Measurements from ENCODE around the gene PAGR1. TPM values are rescaled to one million over a fixed set of nuclear protein-coding genes. Genes with fewer than 3 reads are reported as not detected.

The PAGR1 gene
- total RNA-seq, 1 donor from 2014 or later = 8.9 TPM

DNA sequence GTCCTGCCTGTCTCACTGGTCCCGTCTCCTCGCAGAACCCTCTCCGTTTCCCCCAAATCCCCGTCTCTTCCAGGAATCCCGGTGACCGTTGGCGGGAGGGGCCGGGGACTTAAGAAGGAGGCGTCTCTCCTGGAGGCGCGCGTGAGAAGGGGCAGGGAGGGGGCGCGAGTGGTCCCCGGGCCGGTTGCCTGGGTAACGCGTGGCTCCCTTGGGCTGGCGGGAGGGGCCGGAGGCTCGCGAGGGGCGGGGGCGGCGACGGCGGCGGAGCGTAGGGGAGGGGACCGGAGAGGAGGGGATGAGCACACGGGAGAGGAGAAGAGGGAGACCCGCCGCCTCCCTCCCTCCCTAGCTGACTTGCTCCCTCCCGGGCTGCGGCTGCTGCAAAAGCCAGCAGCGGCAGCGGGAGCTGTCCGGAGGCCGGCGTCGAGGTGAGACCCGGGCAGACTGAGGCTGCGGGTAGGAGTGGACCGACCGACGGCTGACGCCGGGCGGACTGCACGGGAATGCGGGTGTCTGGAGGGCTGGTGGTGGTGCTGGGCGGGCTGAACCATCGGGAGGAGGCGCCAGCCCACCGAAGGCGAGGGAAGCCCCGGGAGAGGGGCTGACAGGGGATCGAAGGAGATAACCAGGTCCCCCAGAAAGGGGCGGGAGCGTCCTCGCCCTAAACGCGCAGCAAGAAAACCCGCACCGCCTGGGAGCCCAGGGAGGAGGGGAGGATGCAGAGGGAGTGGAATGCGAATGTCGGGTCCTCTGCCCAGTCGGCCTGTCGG, 3.9 kb upstream of the PAGR1 start, which contains the start of gene PRRT2:
TSS of gene PRRT2 (plus strand) at position 298 of the 770 bp plus-strand sequence. CDS start 862 bp downstream, outside the sequence.
- Histone ChIP-seq H3K9me3 (ENCODE audit: control insufficient read depth in 3 of 3, low read length in 3 of 3) (no peaks in the 10 kb centered on the region), H3K36me3 (ENCODE audit: control insufficient read depth in 3 of 3, insufficient read depth in 3 of 3, low read length in 3 of 3) (peaks cover 11 to 15% (median 14%) of the 10 kb centered on the region in 3 donors), H3K4me3 (ENCODE audit: low read length in 3 of 3) (peak within 1 kb of the TSS; percentile 74 to 87 (median 84)), H3K4me1 (ENCODE audit: control insufficient read depth in 3 of 3, insufficient read depth in 3 of 3, low read length in 3 of 3) (peaks cover 66 to 85% (median 80%) of the 10 kb centered on the region in 3 donors), H3K27me3 (ENCODE audit: control insufficient read depth in 3 of 3, insufficient read depth in 3 of 3, low read length in 3 of 3) (no peaks in the 10 kb centered on the region), H3K27ac (ENCODE audit: low read depth, low read length) (peak within 1 kb of the TSS; percentile 93), H3K9ac (ENCODE audit: low read depth in 1 of 3, low read length in 3 of 3) (peak within 1 kb of the TSS; percentile 84 to 92 (median 89))

DNA sequence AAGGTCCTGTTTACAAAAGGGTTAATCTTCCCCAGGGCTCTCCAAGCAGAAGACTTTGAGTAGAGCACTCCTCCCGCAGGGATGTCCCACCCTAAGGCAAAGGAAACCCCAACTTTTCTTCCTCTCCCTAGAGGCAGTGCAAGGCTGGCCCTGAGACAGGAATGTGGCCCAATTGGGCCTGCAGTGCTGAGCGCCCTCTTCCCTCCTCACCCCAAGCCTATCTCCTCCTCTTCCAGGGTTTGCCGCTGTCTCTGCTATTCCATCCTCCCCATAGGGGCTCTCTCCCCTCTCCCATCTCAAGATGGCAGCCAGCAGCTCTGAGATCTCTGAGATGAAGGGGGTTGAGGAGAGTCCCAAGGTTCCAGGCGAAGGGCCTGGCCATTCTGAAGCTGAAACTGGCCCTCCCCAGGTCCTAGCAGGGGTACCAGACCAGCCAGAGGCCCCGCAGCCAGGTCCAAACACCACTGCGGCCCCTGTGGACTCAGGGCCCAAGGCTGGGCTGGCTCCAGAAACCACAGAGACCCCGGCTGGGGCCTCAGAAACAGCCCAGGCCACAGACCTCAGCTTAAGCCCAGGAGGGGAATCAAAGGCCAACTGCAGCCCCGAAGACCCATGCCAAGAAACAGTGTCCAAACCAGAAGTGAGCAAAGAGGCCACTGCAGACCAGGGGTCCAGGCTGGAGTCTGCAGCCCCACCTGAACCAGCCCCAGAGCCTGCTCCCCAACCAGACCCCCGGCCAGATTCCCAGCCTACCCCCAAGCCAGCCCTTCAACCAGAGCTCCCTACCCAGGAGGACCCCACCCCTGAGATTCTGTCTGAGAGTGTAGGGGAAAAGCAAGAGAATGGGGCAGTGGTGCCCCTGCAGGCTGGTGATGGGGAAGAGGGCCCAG, 3.0 kb upstream of the PAGR1 start:
- no peaks in the 10 kb centered on the region for H3K27me3 ChIP-seq (ENCODE audit: control insufficient read depth in 3 of 3, insufficient read depth in 3 of 3, low read length in 3 of 3)
- no peaks in the 10 kb centered on the region for H3K9me3 ChIP-seq (ENCODE audit: control insufficient read depth in 3 of 3, low read length in 3 of 3)
- H3K4me3 ChIP-seq (ENCODE audit: low read length in 3 of 3) = peak overlapping the region; percentile 74 to 87 (median 84)
- peaks cover 62 to 82% (median 75%) of the 10 kb centered on the region in 3 donors for H3K4me1 ChIP-seq (ENCODE audit: control insufficient read depth in 3 of 3, insufficient read depth in 3 of 3, low read length in 3 of 3)
- H3K9ac ChIP-seq (ENCODE audit: low read depth in 1 of 3, low read length in 3 of 3) = peak overlapping the region in 2 of 3 donors; percentile 84 to 89
- H3K36me3 ChIP-seq (ENCODE audit: control insufficient read depth in 3 of 3, insufficient read depth in 3 of 3, low read length in 3 of 3) = peaks cover 11 to 17% (median 14%) of the 10 kb centered on the region in 3 donors
- H3K27ac ChIP-seq (ENCODE audit: low read depth, low read length) = peak overlapping the region; percentile 93

DNA sequence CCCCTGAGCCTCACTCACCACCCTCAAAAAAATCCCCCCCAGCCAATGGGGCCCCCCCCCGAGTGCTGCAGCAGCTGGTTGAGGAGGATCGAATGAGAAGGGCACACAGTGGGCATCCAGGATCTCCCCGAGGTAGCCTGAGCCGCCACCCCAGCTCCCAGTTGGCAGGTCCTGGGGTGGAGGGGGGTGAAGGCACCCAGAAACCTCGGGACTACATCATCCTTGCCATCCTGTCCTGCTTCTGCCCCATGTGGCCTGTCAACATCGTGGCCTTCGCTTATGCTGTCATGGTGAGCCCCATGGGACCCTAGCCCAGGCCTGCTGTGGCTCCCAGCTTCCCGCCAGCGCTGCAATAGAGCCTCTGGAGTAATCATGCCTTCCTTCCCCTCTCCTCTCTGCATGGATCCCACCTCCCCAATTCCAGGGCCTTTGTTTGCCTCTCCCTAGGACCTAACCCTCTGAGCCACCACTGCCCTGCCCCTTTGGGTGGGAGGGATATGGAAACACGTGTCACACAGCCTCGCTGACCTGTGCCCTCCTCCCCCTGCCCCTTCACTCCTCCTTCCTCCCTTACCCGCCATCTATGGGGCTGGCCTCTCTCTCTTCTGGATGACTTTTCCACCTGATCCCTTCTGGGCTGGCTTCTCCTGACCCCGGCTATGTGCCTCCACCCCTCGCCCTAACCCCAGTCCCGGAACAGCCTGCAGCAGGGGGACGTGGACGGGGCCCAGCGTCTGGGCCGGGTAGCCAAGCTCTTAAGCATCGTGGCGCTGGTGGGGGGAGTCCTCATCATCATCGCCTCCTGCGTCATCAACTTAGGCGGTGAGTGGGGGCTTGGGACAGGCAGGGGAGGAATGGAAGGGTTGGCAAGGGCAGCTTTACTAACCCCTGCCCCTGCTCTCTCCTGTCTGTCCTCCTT, 2.0 kb upstream of the PAGR1 start:
- no peaks in the 10 kb centered on the region for H3K27me3 ChIP-seq (ENCODE audit: control insufficient read depth in 3 of 3, insufficient read depth in 3 of 3, low read length in 3 of 3)
- no peaks in the 10 kb centered on the region for H3K9me3 ChIP-seq (ENCODE audit: control insufficient read depth in 3 of 3, low read length in 3 of 3)
- no peak overlapping the region for H3K27ac ChIP-seq (ENCODE audit: low read depth, low read length)
- H3K9ac ChIP-seq (ENCODE audit: low read depth in 1 of 3, low read length in 3 of 3) = peak overlapping the region in 1 of 3 donors; percentile 89
- peaks cover 12 to 22% (median 14%) of the 10 kb centered on the region in 3 donors for H3K36me3 ChIP-seq (ENCODE audit: control insufficient read depth in 3 of 3, insufficient read depth in 3 of 3, low read length in 3 of 3)
- peak overlapping the region in 1 of 3 donors; percentile 13 for H3K4me3 ChIP-seq (ENCODE audit: low read length in 3 of 3)
- peaks cover 54 to 76% (median 66%) of the 10 kb centered on the region in 3 donors for H3K4me1 ChIP-seq (ENCODE audit: control insufficient read depth in 3 of 3, insufficient read depth in 3 of 3, low read length in 3 of 3)

DNA sequence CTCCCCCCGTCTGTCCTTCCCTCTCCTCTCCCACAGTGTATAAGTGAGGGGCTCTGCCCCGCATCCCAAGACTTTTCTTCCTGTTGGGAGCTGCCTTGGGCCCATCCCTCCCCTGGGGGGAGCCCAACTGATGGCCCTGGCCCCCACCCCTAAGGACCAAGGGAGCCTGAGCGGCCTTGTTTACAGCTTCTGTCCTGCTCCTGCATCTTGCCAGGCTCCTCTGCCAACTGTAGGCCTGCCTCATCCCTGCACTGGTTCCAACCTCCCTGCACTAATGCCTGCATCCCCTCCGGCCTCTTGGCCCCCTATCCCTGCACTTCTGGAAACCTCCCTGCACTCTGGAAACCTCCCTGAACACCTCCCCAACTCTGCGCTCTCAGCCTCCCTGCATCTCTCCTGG, 1.4 kb upstream of the PAGR1 start:
- Histone ChIP-seq H3K27me3 (ENCODE audit: control insufficient read depth in 3 of 3, insufficient read depth in 3 of 3, low read length in 3 of 3) (no peaks in the 10 kb centered on the region), H3K27ac (ENCODE audit: low read depth, low read length) (peak overlapping the region; percentile 30), H3K36me3 (ENCODE audit: control insufficient read depth in 3 of 3, insufficient read depth in 3 of 3, low read length in 3 of 3) (peaks cover 12 to 24% (median 15%) of the 10 kb centered on the region in 3 donors), H3K9ac (ENCODE audit: low read depth in 1 of 3, low read length in 3 of 3) (peak overlapping the region in 2 of 3 donors; percentile 74 to 92), H3K4me1 (ENCODE audit: control insufficient read depth in 3 of 3, insufficient read depth in 3 of 3, low read length in 3 of 3) (peaks cover 56 to 76% (median 63%) of the 10 kb centered on the region in 3 donors), H3K9me3 (ENCODE audit: control insufficient read depth in 3 of 3, low read length in 3 of 3) (no peaks in the 10 kb centered on the region), H3K4me3 (ENCODE audit: low read length in 3 of 3) (no peak overlapping the region)

- Histone ChIP-seq H3K4me1 (ENCODE audit: control insufficient read depth in 3 of 3, insufficient read depth in 3 of 3, low read length in 3 of 3) (peaks cover 57 to 77% (median 64%) of the 10 kb centered on the region in 3 donors), H3K9me3 (ENCODE audit: control insufficient read depth in 3 of 3, low read length in 3 of 3) (no peaks in the 10 kb centered on the region), H3K27me3 (ENCODE audit: control insufficient read depth in 3 of 3, insufficient read depth in 3 of 3, low read length in 3 of 3) (no peaks in the 10 kb centered on the region), H3K27ac (ENCODE audit: low read depth, low read length) (peak overlapping the region; percentile 30), H3K9ac (ENCODE audit: low read depth in 1 of 3, low read length in 3 of 3) (peak overlapping the region; percentile 65 to 92 (median 74)), H3K36me3 (ENCODE audit: control insufficient read depth in 3 of 3, insufficient read depth in 3 of 3, low read length in 3 of 3) (peaks cover 14 to 18% (median 17%) of the 10 kb centered on the region in 3 donors), H3K4me3 (ENCODE audit: low read length in 3 of 3) (peak overlapping the region; percentile 63 to 96 (median 91))
These were observed 775 bp upstream of the PAGR1 start for GRCh38 chr16:29815032-29815721.

GRCh38 chr16:29816694-29817441, 916 bp downstream of the PAGR1 start:
- H3K36me3 ChIP-seq (ENCODE audit: control insufficient read depth in 3 of 3, insufficient read depth in 3 of 3, low read length in 3 of 3) = peaks cover 14 to 17% (median 16%) of the 10 kb centered on the region in 3 donors
- no peaks in the 10 kb centered on the region for H3K27me3 ChIP-seq (ENCODE audit: control insufficient read depth in 3 of 3, insufficient read depth in 3 of 3, low read length in 3 of 3)
- H3K9ac ChIP-seq (ENCODE audit: low read depth in 1 of 3, low read length in 3 of 3) = peak overlapping the region; percentile 90 to 96 (median 92)
- H3K4me1 ChIP-seq (ENCODE audit: control insufficient read depth in 3 of 3, insufficient read depth in 3 of 3, low read length in 3 of 3) = peaks cover 59 to 77% (median 65%) of the 10 kb centered on the region in 3 donors
- H3K4me3 ChIP-seq (ENCODE audit: low read length in 3 of 3) = peak overlapping the region; percentile 91 to 96 (median 92)
- H3K27ac ChIP-seq (ENCODE audit: low read depth, low read length) = peak overlapping the region; percentile 90
- no peaks in the 10 kb centered on the region for H3K9me3 ChIP-seq (ENCODE audit: control insufficient read depth in 3 of 3, low read length in 3 of 3)

DNA sequence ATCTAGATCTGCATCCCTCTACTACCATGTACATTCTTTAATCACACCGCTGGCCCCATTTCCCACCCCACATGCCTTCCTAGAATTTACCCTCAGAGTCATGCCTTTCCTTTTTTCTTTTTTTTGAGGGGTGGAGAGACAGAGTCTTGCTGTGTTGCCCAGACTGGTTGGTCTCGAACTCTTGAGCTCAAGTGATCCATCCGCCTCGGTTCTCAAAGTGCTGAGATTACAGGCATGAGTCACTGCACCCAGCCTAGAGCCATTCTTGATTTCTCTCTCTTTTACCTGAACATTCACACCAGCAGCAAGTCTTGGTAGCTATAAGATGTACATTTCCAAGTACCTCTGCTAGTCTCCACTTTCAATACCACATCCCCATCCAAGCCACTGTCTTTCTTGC, 2.1 kb downstream of the PAGR1 start:
- Histone ChIP-seq H3K4me1 (ENCODE audit: control insufficient read depth in 3 of 3, insufficient read depth in 3 of 3, low read length in 3 of 3) (peaks cover 62 to 76% (median 64%) of the 10 kb centered on the region in 3 donors), H3K36me3 (ENCODE audit: control insufficient read depth in 3 of 3, insufficient read depth in 3 of 3, low read length in 3 of 3) (peaks cover 14 to 17% (median 16%) of the 10 kb centered on the region in 3 donors), H3K9ac (ENCODE audit: low read depth in 1 of 3, low read length in 3 of 3) (no peak overlapping the region), H3K27ac (ENCODE audit: low read depth, low read length) (no peak overlapping the region), H3K27me3 (ENCODE audit: control insufficient read depth in 3 of 3, insufficient read depth in 3 of 3, low read length in 3 of 3) (no peaks in the 10 kb centered on the region), H3K4me3 (ENCODE audit: low read length in 3 of 3) (no peak overlapping the region), H3K9me3 (ENCODE audit: control insufficient read depth in 3 of 3, low read length in 3 of 3) (no peaks in the 10 kb centered on the region)

DNA sequence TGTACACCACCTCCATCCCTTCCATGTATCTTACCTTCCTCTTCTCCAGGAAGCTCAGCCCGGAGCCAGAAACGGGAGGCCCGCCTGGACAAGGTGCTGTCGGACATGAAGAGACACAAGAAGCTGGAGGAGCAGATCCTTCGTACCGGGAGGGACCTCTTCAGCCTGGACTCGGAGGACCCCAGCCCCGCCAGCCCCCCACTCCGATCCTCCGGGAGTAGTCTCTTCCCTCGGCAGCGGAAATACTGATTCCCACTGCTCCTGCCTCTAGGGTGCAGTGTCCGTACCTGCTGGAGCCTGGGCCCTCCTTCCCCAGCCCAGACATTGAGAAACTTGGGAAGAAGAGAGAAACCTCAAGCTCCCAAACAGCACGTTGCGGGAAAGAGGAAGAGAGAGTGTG, 3.6 kb downstream of the PAGR1 start:
- Histone ChIP-seq H3K36me3 (ENCODE audit: control insufficient read depth in 3 of 3, insufficient read depth in 3 of 3, low read length in 3 of 3) (peaks cover 14 to 17% (median 16%) of the 10 kb centered on the region in 3 donors), H3K4me1 (ENCODE audit: control insufficient read depth in 3 of 3, insufficient read depth in 3 of 3, low read length in 3 of 3) (peaks cover 59 to 69% (median 63%) of the 10 kb centered on the region in 3 donors), H3K27me3 (ENCODE audit: control insufficient read depth in 3 of 3, insufficient read depth in 3 of 3, low read length in 3 of 3) (no peaks in the 10 kb centered on the region), H3K27ac (ENCODE audit: low read depth, low read length) (peak overlapping the region; percentile 93), H3K4me3 (ENCODE audit: low read length in 3 of 3) (peak overlapping the region; percentile 85 to 94 (median 89)), H3K9ac (ENCODE audit: low read depth in 1 of 3, low read length in 3 of 3) (peak overlapping the region in 1 of 3 donors; percentile 88), H3K9me3 (ENCODE audit: control insufficient read depth in 3 of 3, low read length in 3 of 3) (no peaks in the 10 kb centered on the region)
